LNCaP clone FGC (cell line): ENCODE results near the gene NTN1.

Experiments used
- DNase-seq: peaks from one replicate; pipeline ENCODE4 v3.0.0-alpha.2; 2011; ENCODE audit warnings: low read depth
- H3K4me3 ChIP-seq: 2 replicates; pipeline ENCODE4 v1.5.1; 2011; ENCODE audit warnings: mild to moderate bottlenecking, low read depth, low read length, control low read depth
- TF ChIP-seq, protein P1 (sequence below): IDR thresholded peaks from 2 replicates; pipeline ENCODE4 v1.5.1; 2012; ENCODE audit warnings: mild to moderate bottlenecking; ENCODE audit not compliant: control insufficient read depth, insufficient read depth; ENCODE audit errors: extremely low read depth

NTN1 gene

DNA sequence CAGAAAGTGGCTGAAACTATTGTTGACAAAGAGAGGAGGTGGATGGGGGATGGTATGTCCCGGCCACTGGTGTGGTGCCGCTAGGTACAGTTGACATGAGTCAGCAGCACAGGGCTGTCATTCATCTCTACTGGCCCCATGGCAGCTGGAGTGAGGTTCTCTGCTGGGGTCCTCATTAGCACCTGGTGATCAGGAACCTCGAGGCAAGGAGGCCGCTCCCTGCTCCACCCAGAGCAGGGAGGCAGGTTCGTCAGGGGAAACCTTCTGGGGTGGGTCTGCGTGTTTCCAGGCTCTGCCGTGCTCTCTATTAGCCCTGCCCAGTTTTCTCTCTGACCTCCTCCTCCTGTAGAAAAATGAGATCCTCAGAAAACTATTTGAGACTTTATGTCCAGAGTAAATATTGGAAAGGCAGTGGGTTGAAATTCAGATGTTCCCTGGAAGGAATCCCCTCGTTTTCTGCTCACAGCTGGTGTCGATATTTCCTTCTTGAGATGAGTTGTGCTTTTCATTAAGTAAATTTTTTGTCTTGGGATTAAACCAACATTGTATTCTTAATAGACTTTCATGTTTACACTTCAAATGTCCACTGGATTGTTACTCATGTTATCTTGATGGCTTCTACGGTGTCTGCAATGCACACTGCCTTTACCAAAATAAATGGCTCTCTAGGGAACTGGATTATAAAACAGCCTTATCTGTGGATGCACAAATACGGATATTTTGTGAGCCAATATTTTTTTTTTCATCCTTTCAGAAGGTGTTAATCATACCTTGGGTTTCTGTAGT lies 7.1 kb downstream of the NTN1 start:
- TF ChIP-seq, protein P1, sequence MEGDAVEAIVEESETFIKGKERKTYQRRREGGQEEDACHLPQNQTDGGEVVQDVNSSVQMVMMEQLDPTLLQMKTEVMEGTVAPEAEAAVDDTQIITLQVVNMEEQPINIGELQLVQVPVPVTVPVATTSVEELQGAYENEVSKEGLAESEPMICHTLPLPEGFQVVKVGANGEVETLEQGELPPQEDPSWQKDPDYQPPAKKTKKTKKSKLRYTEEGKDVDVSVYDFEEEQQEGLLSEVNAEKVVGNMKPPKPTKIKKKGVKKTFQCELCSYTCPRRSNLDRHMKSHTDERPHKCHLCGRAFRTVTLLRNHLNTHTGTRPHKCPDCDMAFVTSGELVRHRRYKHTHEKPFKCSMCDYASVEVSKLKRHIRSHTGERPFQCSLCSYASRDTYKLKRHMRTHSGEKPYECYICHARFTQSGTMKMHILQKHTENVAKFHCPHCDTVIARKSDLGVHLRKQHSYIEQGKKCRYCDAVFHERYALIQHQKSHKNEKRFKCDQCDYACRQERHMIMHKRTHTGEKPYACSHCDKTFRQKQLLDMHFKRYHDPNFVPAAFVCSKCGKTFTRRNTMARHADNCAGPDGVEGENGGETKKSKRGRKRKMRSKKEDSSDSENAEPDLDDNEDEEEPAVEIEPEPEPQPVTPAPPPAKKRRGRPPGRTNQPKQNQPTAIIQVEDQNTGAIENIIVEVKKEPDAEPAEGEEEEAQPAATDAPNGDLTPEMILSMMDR = no peak
- no peak for DNase-seq
- no peak overlapping the region for H3K4me3 ChIP-seq

DNA sequence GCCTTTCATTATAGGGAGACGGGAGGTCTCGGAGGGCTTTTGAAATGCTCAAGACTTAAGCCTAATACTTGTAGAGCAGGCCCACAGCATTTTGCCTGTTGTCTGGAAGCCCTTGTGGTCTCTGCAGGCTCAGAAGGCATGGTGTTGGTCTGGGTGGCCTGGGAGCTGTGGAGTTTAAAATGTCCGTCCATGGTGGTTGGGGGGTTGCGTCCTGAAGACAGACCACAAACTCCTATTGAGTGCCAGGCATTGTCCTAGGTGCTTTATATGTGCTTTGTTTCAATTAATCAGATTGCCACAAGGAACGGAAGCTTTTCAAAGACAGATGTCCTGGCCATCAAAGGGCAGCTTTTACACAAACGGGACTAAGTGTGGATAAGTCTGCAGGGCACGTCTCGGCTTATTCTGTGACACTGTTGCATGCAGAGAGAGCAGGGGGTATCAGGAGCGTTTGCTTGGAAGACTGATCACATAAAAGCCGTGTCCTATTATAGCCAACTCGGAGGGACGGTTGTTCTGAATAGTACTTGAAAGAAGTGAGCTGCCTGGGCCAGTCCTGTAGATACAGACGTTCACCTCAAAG lies 7.8 kb downstream of the NTN1 start:
- H3K4me3 ChIP-seq = no peak overlapping the region
- DNase-seq = no peak
- TF ChIP-seq, protein P1 = no peak

DNA sequence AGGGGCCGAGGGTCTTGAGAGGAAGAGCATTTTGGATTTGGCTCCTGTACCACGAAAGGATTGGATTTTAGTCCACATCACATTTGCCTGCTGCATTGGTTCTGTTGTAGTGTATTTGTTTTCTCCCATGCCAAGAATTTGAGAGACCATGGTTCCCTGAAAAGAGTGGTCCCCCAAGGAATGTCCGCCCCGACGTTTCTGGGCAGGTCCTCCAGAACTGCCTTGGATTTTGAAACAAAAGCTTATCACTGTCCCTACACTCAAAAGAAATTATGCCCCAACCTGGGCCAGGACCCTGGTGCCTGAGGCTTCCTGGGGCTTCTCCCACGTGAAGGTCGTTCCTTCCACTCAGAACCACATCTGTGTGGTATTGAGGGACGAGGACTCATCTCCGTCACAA lies 10.8 kb downstream of the NTN1 start:
- DNase-seq = no peak

GRCh38 chr17:9032583-9032982 lies 11.3 kb downstream of the NTN1 start:
- no peak for DNase-seq
- no peak overlapping the region for H3K4me3 ChIP-seq
- TF ChIP-seq, protein P1 = no peak

More for the DNA sequence above, 10.8 kb downstream of the NTN1 start:
- TF ChIP-seq, protein P1 = no peak
- H3K4me3 ChIP-seq = no peak overlapping the region

DNA sequence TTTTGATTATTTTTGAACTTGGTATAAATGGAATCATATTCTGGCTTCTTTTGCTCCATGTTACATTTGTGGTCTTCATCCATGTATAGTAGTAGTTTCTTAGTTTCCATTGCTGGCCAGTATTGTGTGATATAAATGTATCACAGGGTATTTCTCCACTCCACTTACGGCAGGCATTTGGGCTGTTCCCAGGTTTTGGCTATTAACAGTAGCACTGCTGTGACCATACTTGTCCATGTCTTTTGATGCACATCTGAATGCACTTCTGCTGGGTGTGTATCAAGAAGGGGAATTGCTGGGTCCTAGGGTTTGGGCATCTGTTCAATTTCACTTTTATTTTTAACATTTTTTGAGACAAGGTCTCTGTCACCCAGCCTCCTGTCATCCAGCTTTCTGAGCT lies 13.9 kb downstream of the NTN1 start:
- TF ChIP-seq, protein P1 = no peak
- H3K4me3 ChIP-seq = no peak overlapping the region
- DNase-seq = no peak

- H3K4me3 ChIP-seq = no peak overlapping the region
- TF ChIP-seq, protein P1 = no peak
- no peak for DNase-seq
Observed at GRCh38 chr17:9036336-9036735, 15.0 kb downstream of the NTN1 start.
